NCI-H2107 (cell line): ENCODE measurements around the gene ACACA.
"Not testable (repeated sequence)": the region's sequence is repeated elsewhere in the genome, so short reads cannot be mapped to it uniquely, and the experiment has no call there.

Experiments
- DNase-seq: peaks from one replicate; lab custom pipeline; 2025; lab: John Stamatoyannopoulos, UW

The ACACA gene

GRCh38 chr17:37176723-37177122 lies 229.9 kb downstream of the ACACA start:
- no peak for DNase-seq

DNA sequence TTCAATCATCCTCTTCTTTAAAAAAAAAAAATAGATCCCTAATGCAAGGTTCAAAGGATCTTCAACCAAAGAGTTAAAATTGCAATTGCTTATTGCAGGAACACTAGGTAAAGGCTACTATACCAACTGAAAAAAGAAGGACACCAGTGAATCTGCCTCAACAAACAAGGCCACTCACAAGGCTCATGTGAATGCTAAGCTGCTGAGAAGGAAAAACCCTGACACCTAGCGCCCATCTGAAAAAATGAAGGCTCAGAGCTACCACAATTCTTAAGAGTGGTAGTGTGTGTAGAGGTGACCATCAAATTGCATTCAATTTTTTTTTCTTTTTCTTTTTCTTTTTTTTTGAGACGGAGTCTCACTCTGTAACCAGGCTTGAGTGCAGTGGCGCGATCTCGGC lies 232.4 kb downstream of the ACACA start:
- no peak for DNase-seq

DNA sequence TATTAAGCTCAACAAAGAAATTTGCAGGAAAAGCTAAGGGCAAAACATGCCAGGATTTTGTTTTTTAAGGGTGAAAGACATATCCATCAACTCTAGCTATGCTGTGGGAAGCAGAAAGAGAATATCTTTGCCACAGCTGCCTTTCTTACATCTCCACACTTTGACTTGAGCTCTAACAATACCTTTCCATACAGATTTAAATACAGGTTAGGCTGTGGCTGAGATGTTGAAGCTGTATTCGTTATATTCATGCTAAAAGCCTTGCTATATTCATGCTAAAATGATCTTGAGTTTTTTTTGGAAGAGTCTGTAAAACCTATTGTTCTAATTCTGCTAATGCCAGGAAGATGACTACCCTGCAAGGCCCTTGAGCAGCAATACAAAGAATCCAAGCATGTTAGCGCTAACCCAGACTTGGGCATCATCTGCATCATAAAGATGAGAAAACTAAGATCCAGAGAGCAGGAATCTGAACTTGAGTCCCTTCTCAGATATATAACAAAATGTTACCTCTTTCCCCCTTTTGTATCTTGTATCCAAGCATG lies 235.7 kb downstream of the ACACA start:
- DNase-seq = no peak

GRCh38 chr17:37168731-37169353 lies 237.8 kb downstream of the ACACA start:
- no peak for DNase-seq

- DNase-seq = no peak
These were observed 238.9 kb downstream of the ACACA start for GRCh38 chr17:37167756-37168155.

GRCh38 chr17:37164057-37164456 lies 242.6 kb downstream of the ACACA start:
- DNase-seq = no peak

DNA sequence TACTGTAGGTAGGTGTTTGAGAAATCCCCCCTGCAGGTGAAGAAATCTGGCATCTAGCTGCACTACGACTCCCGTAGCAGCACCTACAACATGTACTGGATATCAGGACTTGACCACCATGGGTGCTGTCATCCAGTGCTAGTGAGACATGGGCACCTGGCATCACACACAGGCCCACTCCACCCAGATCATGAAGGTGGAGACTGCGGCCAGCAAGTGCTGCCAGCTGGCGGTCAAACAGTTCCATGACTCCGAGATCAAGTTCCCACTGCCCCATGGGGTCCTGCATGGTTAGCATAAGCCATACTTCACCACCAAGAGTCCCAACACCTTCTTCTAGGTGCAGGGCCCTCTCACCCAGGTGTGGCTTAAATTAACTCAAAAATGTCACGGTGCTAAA lies 243.8 kb downstream of the ACACA start:
- no peak for DNase-seq

DNA sequence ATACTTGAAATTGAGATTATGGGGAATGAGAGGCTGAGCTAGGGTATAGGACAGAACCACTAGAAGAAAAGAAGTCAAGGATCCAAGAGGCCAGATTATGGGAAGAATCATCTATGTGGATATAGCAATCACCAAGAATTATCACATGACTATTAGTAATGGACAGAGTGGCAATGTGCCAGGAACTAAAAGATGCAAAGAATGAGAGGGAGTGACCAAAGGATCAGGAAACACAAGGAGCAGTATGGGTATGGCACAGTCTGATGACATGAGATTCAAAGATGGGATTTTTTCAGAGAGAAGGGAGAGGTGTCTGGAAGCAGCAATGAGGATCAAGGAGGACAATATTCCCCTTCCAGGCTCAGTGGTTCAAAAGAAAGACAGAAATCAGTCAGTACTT lies 245.7 kb downstream of the ACACA start:
- no peak for DNase-seq

GRCh38 chr17:37158290-37158689 lies 248.3 kb downstream of the ACACA start:
- DNase-seq = no peak

DNA sequence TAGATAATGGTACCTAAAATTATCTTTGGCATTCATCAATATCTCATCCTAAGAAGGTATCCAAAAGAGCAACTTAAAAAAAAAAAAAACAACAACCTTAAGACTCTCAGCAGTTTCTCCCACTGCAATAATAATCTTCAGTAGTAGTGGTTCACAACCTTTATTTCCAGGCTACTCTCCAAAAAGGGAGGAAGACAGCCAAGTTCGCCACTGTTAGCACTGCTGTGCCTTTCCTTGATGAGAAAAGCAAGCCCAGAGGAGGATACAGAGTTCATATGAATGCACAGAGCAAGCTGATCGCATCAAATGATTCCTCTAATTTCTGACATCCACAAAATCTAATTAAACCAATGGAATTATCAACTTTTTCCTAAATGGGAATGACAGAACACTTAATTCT lies 258.5 kb downstream of the ACACA start:
- no peak for DNase-seq

DNA sequence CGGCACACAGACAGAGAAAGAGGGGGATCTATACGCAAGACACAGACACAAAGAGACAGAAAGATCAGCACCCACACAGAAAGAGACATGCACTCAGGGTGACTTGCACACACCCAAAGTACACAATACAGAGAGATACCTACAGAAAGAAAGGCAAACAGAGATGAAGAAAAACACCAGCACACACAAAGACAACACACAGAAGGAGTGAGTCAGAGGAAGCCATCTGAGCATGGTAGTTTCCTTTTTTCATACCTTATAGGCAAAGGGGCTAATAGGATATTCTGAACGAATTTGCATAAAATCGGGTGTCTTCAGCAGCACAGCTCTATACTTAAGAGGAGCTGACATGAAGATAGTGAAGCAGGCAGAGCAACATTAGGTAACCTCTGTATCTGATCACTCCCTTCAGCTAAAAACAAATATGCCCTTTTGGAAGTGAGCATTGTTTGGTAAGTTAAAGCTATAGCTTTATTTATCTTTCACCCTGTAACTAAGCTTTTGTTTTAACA lies 259.3 kb downstream of the ACACA start:
- DNase-seq = no peak

DNA sequence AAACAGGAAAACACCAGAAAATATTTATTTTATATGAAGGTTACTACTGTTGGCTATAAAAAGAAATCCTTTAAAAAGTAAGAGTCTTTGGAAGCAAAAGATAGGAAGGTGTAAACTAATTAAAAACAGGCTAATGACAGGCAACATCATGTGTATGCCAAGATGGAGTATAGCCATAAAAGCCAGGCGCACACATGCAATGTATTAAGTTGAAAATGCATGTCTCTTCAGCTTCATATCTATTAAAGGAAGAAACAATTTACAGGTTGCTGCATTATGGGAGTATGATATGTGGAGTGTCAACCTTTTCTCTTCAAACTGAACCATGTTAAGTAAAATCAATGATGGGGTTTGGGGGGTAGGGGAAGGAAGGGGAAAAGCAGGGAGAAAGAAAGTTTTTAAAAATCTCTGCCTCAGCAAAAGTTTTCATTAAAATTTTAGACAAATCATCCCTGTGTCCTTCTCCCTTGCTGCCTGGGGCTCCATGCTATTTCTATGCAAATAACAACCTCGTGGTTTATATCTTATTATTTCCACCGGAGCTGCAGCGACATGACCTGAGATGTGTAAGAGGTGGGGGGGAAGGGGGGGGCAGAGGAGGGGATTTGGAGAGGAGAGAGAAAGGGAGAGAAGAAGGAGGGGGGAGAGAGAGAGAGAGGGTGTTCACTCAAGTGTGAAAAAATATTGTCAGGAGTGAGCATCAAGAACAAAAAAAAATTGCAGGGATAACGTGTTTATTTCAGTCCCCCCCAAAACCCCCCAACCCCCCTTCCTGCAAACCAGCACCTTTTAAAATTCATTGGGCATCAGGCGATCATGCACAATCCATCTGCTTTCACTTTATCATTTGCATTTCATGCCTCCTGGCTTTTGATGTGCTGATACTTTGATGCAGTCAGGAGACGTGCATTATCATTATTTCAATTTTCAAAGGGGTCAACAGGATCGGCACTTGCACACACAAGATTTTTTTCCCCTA lies 260.3 kb downstream of the ACACA start:
- no peak for DNase-seq

GRCh38 chr17:37144075-37144701 lies 262.4 kb downstream of the ACACA start:
- no peak for DNase-seq

- not testable (repeated sequence) for DNase-seq
These were observed 263.1 kb downstream of the ACACA start for GRCh38 chr17:37143558-37143957.

- no peak for DNase-seq
These were observed 264.2 kb downstream of the ACACA start for GRCh38 chr17:37142294-37142896.

DNA sequence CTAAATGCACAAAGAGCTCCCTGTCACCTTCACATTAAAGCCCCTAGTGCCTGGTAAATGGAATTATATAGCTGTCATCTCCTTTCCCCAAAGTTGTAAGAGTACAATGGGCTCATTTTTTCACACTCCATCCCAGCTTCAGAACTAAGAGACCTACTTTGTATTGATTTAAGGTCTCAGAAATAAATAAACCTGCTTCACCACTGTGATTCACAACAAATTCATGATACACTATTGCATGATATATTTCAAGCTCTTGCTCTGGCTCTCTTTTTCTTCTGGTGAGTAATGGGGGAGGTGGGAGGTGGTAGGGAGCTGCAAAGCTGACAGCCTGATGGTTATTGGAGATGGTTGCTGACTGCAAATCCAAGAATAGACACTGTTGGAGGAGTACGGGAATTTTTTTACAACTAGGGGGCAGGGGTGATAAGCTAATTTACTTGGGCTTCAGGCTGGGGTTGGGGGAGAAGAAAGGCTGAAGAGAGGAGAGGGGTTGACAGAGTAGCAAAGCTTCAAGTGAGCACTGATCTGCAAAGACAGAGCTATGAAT lies 268.0 kb downstream of the ACACA start:
- DNase-seq = no peak

DNA sequence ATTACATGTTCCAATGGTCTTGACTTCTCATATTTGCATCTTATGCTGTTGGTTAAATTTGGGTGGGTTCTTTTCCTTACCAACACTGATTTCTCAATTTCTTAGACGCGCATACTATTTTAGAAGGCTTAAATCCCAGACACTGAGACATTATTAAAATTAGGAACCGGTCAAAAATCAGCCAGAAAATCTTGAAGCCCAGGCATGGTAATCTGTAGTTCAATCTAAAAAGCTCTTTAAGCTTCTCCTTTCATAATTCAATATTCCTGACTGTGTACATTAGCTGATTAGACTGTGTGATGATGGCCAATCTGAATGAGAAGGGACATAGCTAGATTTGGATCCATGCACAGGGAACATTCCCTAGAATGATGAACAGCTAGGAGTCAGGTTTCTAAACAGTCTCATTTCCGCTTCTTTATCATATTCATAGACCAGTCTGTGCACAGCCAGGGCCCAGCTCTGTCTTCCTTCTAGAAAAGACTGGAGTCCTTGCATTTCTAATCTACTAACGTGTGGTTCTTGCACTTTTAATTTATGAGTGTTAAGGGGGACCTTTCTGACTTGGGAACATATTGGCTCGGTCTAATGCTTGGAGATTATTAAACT lies 268.6 kb downstream of the ACACA start:
- DNase-seq = no peak

GRCh38 chr17:37137070-37137610 lies 269.5 kb downstream of the ACACA start:
- DNase-seq = no peak

DNA sequence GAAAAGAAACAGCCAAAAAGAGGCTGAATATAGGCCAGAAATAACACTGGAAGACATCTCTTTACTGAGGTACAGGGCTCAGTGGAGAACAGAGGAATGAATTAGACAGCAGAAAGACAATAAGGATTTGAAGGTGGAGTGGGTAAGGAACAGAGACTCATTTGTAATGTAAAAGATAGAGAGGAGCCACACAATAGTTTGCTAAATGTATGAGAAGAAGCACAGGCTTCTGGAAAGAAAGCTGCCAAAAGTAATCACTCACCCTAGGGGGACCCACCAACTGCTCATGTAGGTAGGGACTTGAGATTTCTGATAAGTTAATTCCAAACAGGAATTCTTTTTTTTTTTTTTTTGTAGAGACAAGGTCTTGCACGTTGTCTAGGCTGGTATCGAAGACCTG lies 271.1 kb downstream of the ACACA start:
- no peak for DNase-seq

DNA sequence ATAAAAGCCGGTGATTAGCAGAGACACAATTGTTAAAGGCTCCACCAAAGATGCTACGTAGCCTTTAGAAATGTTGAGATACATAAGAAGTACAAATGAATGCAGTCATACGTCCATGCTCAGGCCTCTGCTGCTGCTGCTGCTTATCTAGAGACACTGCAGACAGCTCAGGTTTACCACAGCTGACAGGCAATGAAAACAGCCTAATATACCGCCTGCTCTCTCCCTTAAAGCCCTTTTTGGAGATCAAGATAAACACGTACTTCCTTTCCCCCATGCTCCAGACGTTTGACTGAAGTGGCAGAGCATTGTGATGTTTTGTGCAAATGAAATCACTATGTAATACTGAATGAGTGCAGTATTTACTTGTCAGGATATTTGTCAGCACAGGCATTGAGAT lies 272.6 kb downstream of the ACACA start:
- no peak for DNase-seq

GRCh38 chr17:37133136-37133535 lies 273.5 kb downstream of the ACACA start:
- no peak for DNase-seq
